Kidney (tissue), 14 donors: Measurements from ENCODE around the gene CMYA5. TPM values are rescaled to one million over a fixed set of nuclear protein-coding genes. Genes with fewer than 3 reads are reported as not detected.

Experiments
- DNase-seq, 5 donors: peaks; one replicate each; pipeline ENCODE4 v3.0.0-alpha.2; 2013 to 2020
- FAIRE-seq: peaks from 2 replicates; lab custom pipeline; 2012; peaks lifted over from hg19 to GRCh38; lab: Jason Lieb, UNC
- H3K27ac ChIP-seq, 2 donors: one replicate each; pipeline ENCODE4 v1.7.0; 2013; ENCODE audit warnings: low read depth in 2 of 2, low read length in 2 of 2, inconsistent platforms in 1 of 2
- H3K27me3 ChIP-seq: one replicate; pipeline ENCODE4 v1.7.1; 2013; ENCODE audit warnings: low read length, inconsistent platforms; ENCODE audit not compliant: control insufficient read depth, insufficient read depth
- H3K36me3 ChIP-seq, 3 donors: one replicate each; pipeline versions ENCODE4 v1.7.0 to v1.7.1; 2013; ENCODE audit warnings: low read length in 3 of 3, control low read depth in 1 of 3, inconsistent platforms in 1 of 3; ENCODE audit not compliant: insufficient read depth in 3 of 3, control insufficient read depth in 2 of 3
- H3K4me1 ChIP-seq, 3 donors: one replicate each; pipeline versions ENCODE4 v1.7.0 to v1.7.1; 2013; ENCODE audit warnings: low read length in 3 of 3, inconsistent platforms in 1 of 3, low read depth in 1 of 3; ENCODE audit not compliant: control insufficient read depth in 2 of 3, insufficient read depth in 2 of 3
- H3K4me3 ChIP-seq, 3 donors: one replicate each; pipeline versions ENCODE4 v1.7.0 to v1.8.1; 2013; ENCODE audit warnings: low read length in 3 of 3, control low read depth in 1 of 3, inconsistent platforms in 1 of 3
- H3K9ac ChIP-seq, 3 donors: one replicate each; pipeline versions ENCODE4 v1.7.0 to v1.7.1; 2013; ENCODE audit warnings: low read length in 3 of 3, control low read depth in 1 of 3, inconsistent platforms in 1 of 3
- H3K9me3 ChIP-seq, 3 donors: one replicate each; pipeline versions ENCODE4 v1.7.0 to v1.7.1; 2013; ENCODE audit warnings: low read length in 3 of 3, control low read depth in 1 of 3, inconsistent platforms in 1 of 3; ENCODE audit not compliant: control insufficient read depth in 2 of 3, insufficient read depth in 1 of 3
- intact Hi-C: fragments of 100-400 bp; cut with DNase I; formaldehyde crosslinking; loops from one replicate; pipeline ENCODE4 v1.11.1; 2022
- polyA plus RNA-seq: library from polyadenylated mRNA; stranded (reverse); fragments of 350-450 nt; fragmentation: Illumina TruSeq; extraction: RNeasy Lipid Tissue Mini Kit (QIAGEN cat#74804); gene quantifications from one replicate; pipeline ENCODE4 v1.2.3, GENCODE V29; 2014; ENCODE audit warnings: low read depth, low replicate concordance; ENCODE audit not compliant: insufficient read depth
- total RNA-seq: library from RNA; stranded (reverse); fragmentation: NEBNext Ultra II Directional; extraction: Animal tissue kit (Norgen Biotek cat#: 25700); gene quantifications from one replicate; pipeline ENCODE4 v1.2.1, GENCODE V29; 2021
- TF ChIP-seq, protein P1 (sequence below): IDR thresholded peaks from 3 replicates; pipeline ENCODE4 v1.5.1; 2012; ENCODE audit warnings: mild to moderate bottlenecking, moderate library complexity, borderline replicate concordance; ENCODE audit not compliant: insufficient read depth; ENCODE audit errors: extremely low read depth
- donor health status: control.
- donor health status: control.
- donor health status: control.
- donor health status: control.
- donor health status: control.
- donor health status: DM: yes; HTN: yes; CAD: no.
- donor health status: Normal renal cell carcinoma (clear cell type).

The CMYA5 gene
- total and polyA plus RNA-seq, 2 donors from 2014 or later = 6.1 to 6.5 TPM

DNA sequence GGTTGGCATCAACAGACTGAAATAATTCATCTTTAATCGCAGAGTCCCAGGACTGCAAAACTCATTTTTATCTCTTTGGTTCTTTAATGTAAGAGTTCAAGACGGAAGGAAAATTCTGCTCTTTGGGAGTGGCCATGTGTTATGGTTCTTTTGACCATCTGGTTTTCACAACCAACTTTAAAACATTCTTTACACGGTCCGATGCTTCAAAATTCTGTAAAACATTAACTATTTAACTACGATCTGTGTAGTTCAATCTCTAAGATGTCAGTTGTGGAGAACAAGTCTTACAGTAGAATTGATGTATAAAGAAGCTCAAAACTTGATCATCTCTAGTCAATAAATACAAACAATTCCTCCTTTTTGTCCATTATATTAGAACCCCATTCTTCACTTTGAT, 83.0 kb downstream of the CMYA5 start:
- Histone ChIP-seq H3K36me3 (no peaks in the 10 kb centered on the region), H3K4me3 (no peak overlapping the region), H3K9me3 (peaks cover 0 to 5% (median 0%) of the 10 kb centered on the region in 3 donors), H3K27ac (peak overlapping the region in 1 of 2 donors; percentile 57), H3K4me1 (peaks cover 0 to 21% (median 7%) of the 10 kb centered on the region in 3 donors), H3K9ac (no peak overlapping the region), H3K27me3 (no peaks in the 10 kb centered on the region)
- FAIRE-seq (peak; percentile 69), DNase-seq (peak in 2 of 5 donors; percentile 56 to 60)
- intact Hi-C loops = no loop called here
- TF ChIP-seq, protein P1, sequence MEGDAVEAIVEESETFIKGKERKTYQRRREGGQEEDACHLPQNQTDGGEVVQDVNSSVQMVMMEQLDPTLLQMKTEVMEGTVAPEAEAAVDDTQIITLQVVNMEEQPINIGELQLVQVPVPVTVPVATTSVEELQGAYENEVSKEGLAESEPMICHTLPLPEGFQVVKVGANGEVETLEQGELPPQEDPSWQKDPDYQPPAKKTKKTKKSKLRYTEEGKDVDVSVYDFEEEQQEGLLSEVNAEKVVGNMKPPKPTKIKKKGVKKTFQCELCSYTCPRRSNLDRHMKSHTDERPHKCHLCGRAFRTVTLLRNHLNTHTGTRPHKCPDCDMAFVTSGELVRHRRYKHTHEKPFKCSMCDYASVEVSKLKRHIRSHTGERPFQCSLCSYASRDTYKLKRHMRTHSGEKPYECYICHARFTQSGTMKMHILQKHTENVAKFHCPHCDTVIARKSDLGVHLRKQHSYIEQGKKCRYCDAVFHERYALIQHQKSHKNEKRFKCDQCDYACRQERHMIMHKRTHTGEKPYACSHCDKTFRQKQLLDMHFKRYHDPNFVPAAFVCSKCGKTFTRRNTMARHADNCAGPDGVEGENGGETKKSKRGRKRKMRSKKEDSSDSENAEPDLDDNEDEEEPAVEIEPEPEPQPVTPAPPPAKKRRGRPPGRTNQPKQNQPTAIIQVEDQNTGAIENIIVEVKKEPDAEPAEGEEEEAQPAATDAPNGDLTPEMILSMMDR = no peak

DNA sequence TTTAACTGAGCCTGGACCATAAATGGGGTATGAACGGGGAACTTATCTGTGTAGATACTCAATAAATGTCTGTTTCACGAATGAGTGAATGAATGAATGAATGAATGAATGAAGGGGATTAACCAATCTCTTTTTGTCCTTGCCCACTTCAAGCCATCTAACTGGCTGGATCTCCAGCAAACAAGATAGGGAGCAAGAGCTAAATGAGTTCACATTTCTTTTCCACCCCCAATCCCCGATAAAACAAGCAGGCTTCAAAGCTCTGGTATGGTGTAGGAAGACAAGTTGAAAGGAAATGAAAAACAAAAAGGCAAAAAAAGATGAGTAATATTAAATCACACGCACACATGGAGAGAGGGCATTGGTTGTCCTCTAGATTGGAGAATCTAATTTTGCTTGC, 84.0 kb downstream of the CMYA5 start:
- no peak for DNase-seq
- no peak overlapping the region for H3K9ac ChIP-seq
- intact Hi-C loops = no loop called here
- no peaks in the 10 kb centered on the region for H3K27me3 ChIP-seq
- peaks cover 0 to 21% (median 7%) of the 10 kb centered on the region in 3 donors for H3K4me1 ChIP-seq
- H3K27ac ChIP-seq = no peak overlapping the region
- no peak overlapping the region for H3K4me3 ChIP-seq
- FAIRE-seq = no peak
- H3K9me3 ChIP-seq = peaks cover 0 to 5% (median 0%) of the 10 kb centered on the region in 3 donors
- TF ChIP-seq, protein P1 = no peak
- H3K36me3 ChIP-seq = no peaks in the 10 kb centered on the region

DNA sequence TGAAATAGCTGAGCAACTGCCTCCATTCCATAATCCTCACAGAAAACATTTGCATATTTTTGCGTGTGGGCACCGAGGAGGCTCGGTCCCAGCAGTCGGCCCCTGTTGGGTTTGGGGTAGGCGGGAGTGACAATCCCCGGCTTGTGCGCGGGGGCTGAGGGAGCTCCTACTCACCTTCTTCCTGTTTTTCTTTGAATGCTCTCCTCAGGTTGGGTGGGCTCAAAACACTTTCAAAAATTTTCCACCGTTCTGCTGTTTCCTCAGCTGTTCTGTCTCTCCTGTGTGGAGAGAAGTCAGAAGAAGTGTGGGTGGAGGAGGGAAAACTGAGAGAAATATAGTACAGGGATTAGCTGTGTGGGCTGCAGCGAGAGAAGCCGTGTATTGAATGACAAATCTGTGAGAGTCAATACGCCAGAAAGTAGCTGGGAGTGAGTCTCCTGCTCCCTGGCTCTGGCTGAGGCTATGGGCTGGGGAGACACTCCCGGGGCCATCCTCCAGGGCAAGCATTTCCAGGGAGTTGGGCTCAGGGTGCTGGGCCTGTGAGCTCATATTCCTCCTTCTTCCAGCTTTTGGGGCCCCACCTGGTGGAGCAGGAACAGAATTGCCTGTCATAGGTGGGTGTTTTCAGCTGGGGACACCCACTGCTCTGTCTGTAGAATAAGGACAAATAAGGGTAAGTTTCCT, 84.7 kb downstream of the CMYA5 start:
- Histone ChIP-seq H3K4me3 (no peak overlapping the region), H3K27me3 (no peaks in the 10 kb centered on the region), H3K9me3 (peaks cover 0 to 4% (median 0%) of the 10 kb centered on the region in 3 donors), H3K36me3 (no peaks in the 10 kb centered on the region), H3K4me1 (peaks cover 0 to 21% (median 7%) of the 10 kb centered on the region in 3 donors), H3K27ac (no peak overlapping the region), H3K9ac (no peak overlapping the region)
- peak; percentile 34 to 72 (median 48) for DNase-seq
- TF ChIP-seq, protein P1 = peak; percentile 28
- intact Hi-C loops = no loop called here
- no peak for FAIRE-seq
